HG02840 (cell line): Measurements from ENCODE around the gene SALL4.
"Not testable (repeated sequence)": the region's sequence is repeated elsewhere in the genome, so short reads cannot be mapped to it uniquely, and the experiment has no call there.

Experiments used
- ATAC-seq: cut with Tn5 transposase; IDR thresholded peaks from one replicate; pipeline ENCODE4 v1.9.1; 2021; ENCODE audit warnings: mild to moderate bottlenecking, moderate library complexity, moderate number of reproducible peaks; ENCODE audit not compliant: unreplicated experiment, low FRiP score

Gene SALL4

GRCh38 chr20:51740308-51740707 is 62.0 kb downstream of the SALL4 start:
- ATAC-seq: not testable (repeated sequence)

- no peak for ATAC-seq
Measured at GRCh38 chr20:51739722-51740249, 62.5 kb downstream of the SALL4 start.

GRCh38 chr20:51738877-51739447 is 63.4 kb downstream of the SALL4 start:
- ATAC-seq: no peak

GRCh38 chr20:51738261-51738660 is 64.1 kb downstream of the SALL4 start:
- ATAC-seq: not testable (repeated sequence)

GRCh38 chr20:51736947-51737346 is 65.4 kb downstream of the SALL4 start:
- ATAC-seq: no peak

- ATAC-seq: no peak
Measured at GRCh38 chr20:51735728-51736600, 66.4 kb downstream of the SALL4 start.

- ATAC-seq: no peak
Measured at GRCh38 chr20:51734876-51735720, 67.2 kb downstream of the SALL4 start.

GRCh38 chr20:51733070-51733469 is 69.3 kb downstream of the SALL4 start:
- ATAC-seq: no peak
